HL-60 (cell line): Measurements from ENCODE around the gene PPP1R7.

Source experiments
- DNase-seq, 2 experiments: peaks; one replicate each; pipeline ENCODE4 v3.0.0-alpha.2; 2010 to 2020; ENCODE audit warnings: low read depth in 1 of 2, low spot score in 1 of 2
- H3K27ac ChIP-seq: fragments of 250-450 bp; sonication (Bioruptor Pico); replicated peaks from 2 replicates; pipeline ENCODE4 v1.5.1; 2020; ENCODE audit warnings: mild to moderate bottlenecking, moderate library complexity
- H3K27me3 ChIP-seq: fragments of 250-450 bp; sonication (Bioruptor Pico); 2 replicates; pipeline ENCODE4 v1.5.1; 2021; ENCODE audit warnings: mild to moderate bottlenecking, moderate library complexity; ENCODE audit not compliant: insufficient read depth, poor library complexity, severe bottlenecking
- H3K4me3 ChIP-seq: replicated peaks from 2 replicates; pipeline ENCODE4 v1.5.1; 2011; ENCODE audit warnings: mild to moderate bottlenecking, control low read depth, low read length; ENCODE audit not compliant: insufficient read depth
- CTCF ChIP-seq: IDR thresholded peaks from one replicate; pipeline ENCODE4 v1.5.1; 2011; ENCODE audit warnings: low read length, control low read depth, inconsistent platforms; ENCODE audit not compliant: insufficient read depth
- GABPA ChIP-seq: IDR thresholded peaks from 2 replicates; pipeline ENCODE4 v1.6.1; 2012; ENCODE audit warnings: low read depth
- POLR2AphosphoS5 ChIP-seq: IDR thresholded peaks from 2 replicates; pipeline ENCODE4 v1.6.1; 2012; ENCODE audit warnings: low read depth
- REST ChIP-seq: IDR thresholded peaks from 2 replicates; pipeline ENCODE4 v1.6.1; 2012; ENCODE audit warnings: low read depth; ENCODE audit not compliant: insufficient replicate concordance
- SPI1 ChIP-seq: IDR thresholded peaks from 2 replicates; pipeline ENCODE4 v1.6.1; 2012; ENCODE audit warnings: low read depth, mild to moderate bottlenecking, borderline replicate concordance

The PPP1R7 gene

GRCh38 chr2:241216211-241216761, 66.0 kb downstream of the PPP1R7 start:
- Histone ChIP-seq H3K4me3 (no peak overlapping the region), H3K27ac (no peak overlapping the region), H3K27me3 (no peaks in the 10 kb centered on the region)
- no peak for DNase-seq
- TF ChIP-seq REST (no peak), POLR2AphosphoS5 (no peak), CTCF (no peak), SPI1 (no peak), GABPA (no peak)

- Histone ChIP-seq H3K27ac (no peak overlapping the region), H3K27me3 (no peaks in the 10 kb centered on the region), H3K4me3 (peak overlapping the region; percentile 13; the same call in 1 of the 2 replicates)
- peak; percentile 34 to 41 for DNase-seq
- TF ChIP-seq CTCF (no peak), REST (no peak), GABPA (no peak), SPI1 (no peak), POLR2AphosphoS5 (no peak)
Observed at GRCh38 chr2:241217320-241218031, 67.2 kb downstream of the PPP1R7 start.

GRCh38 chr2:241218131-241219029, 68.1 kb downstream of the PPP1R7 start:
- Histone ChIP-seq H3K27ac (no peak overlapping the region), H3K27me3 (no peaks in the 10 kb centered on the region), H3K4me3 (peak overlapping the region; percentile 12; the same call in 1 of the 2 replicates)
- DNase-seq, result no peak
- TF ChIP-seq POLR2AphosphoS5 (no peak), GABPA (no peak), REST (no peak), SPI1 (no peak), CTCF (no peak)
